ENCODE measurements around the gene TMEM131.

Gene TMEM131

GRCh38 chr2:97948926-97949325 lies 46.8 kb downstream of the TMEM131 start:
- Histone ChIP-seq H3K36me3 (no peaks in the 10 kb centered on the region), H3K9me3 (no peaks in the 10 kb centered on the region), H3K27me3 (no peaks in the 10 kb centered on the region), H3K4me3 (no peak overlapping the region), H3K27ac (no peak overlapping the region), H3K4me1 (peaks cover 0 to 28% (median 15%) of the 10 kb centered on the region in 4 donors)
- no peak for TF ChIP-seq CTCF (IDR thresholded peaks at IDR 0.05)
- no peak for DNase-seq
- intact Hi-C loops (cut with DNase I; ENCODE audit: low total_unique reads): no loop called here

- DNase-seq: no peak
- intact Hi-C loops (cut with DNase I; ENCODE audit: low total_unique reads): no loop called here
- Histone ChIP-seq H3K36me3 (no peaks in the 10 kb centered on the region), H3K4me1 (peaks cover 0 to 19% (median 8%) of the 10 kb centered on the region in 4 donors), H3K4me3 (no peak overlapping the region), H3K27me3 (no peaks in the 10 kb centered on the region), H3K27ac (no peak overlapping the region), H3K9me3 (peaks cover 0 to 6% (median 0%) of the 10 kb centered on the region in 3 donors)
- no peak for TF ChIP-seq CTCF (IDR thresholded peaks at IDR 0.05)
These were observed 50.0 kb downstream of the TMEM131 start for GRCh38 chr2:97945791-97946190.

- Histone ChIP-seq H3K4me3 (no peak overlapping the region), H3K27me3 (no peaks in the 10 kb centered on the region), H3K9me3 (peaks cover 0 to 10% (median 0%) of the 10 kb centered on the region in 3 donors), H3K36me3 (no peaks in the 10 kb centered on the region), H3K4me1 (peaks cover 0 to 38% (median 13%) of the 10 kb centered on the region in 4 donors), H3K27ac (no peak overlapping the region)
- no peak for TF ChIP-seq CTCF (IDR thresholded peaks at IDR 0.05)
- DNase-seq: no peak
- intact Hi-C loops (cut with DNase I; ENCODE audit: low total_unique reads): no loop called here
These were observed 58.9 kb downstream of the TMEM131 start for GRCh38 chr2:97936881-97937280.

- TF ChIP-seq CTCF (IDR thresholded peaks at IDR 0.05): no peak
- intact Hi-C loops (cut with DNase I; ENCODE audit: low total_unique reads): no loop called here
- Histone ChIP-seq H3K4me1 (peaks cover 0 to 38% (median 13%) of the 10 kb centered on the region in 4 donors), H3K9me3 (peaks cover 0 to 5% (median 0%) of the 10 kb centered on the region in 3 donors), H3K27ac (no peak overlapping the region), H3K36me3 (no peaks in the 10 kb centered on the region), H3K4me3 (no peak overlapping the region), H3K27me3 (no peaks in the 10 kb centered on the region)
- DNase-seq: no peak
These were observed 59.5 kb downstream of the TMEM131 start for GRCh38 chr2:97936199-97936598.

- H3K4me3 ChIP-seq: no peak overlapping the region
- DNase-seq: no peak
- no peak overlapping the region for H3K27ac ChIP-seq
- peaks cover 0 to 43% (median 13%) of the 10 kb centered on the region in 4 donors for H3K4me1 ChIP-seq
- H3K27me3 ChIP-seq: no peaks in the 10 kb centered on the region
- no peaks in the 10 kb centered on the region for H3K36me3 ChIP-seq
- intact Hi-C loops (cut with DNase I; ENCODE audit: low total_unique reads): no loop called here
- TF ChIP-seq CTCF (IDR thresholded peaks at IDR 0.05): no peak
- peaks cover 0 to 3% (median 0%) of the 10 kb centered on the region in 3 donors for H3K9me3 ChIP-seq
These were observed 60.0 kb downstream of the TMEM131 start for GRCh38 chr2:97935719-97936161.

Data from tibial artery (tissue), 4 donors.